Fibroblast of villous mesenchyme (primary cell): Measurements from ENCODE around the gene IL11. TPM values are rescaled to one million over a fixed set of nuclear protein-coding genes. Genes with fewer than 3 reads are reported as not detected.

ENCODE experiments used
- DNase-seq: peaks from one replicate; pipeline ENCODE4 v3.0.0-alpha.2; 2010; ENCODE audit warnings: low read depth
- H3K4me3 ChIP-seq: 2 replicates; pipeline ENCODE4 v1.5.1; 2011; ENCODE audit warnings: low read depth, mild to moderate bottlenecking, low read length
- CTCF ChIP-seq: IDR thresholded peaks from 2 replicates; pipeline ENCODE4 v1.5.1; 2012; ENCODE audit warnings: low read depth, mild to moderate bottlenecking, low read length; ENCODE audit not compliant: insufficient read depth
- total RNA-seq: library from RNA; depleted of rRNA; stranded (reverse); fragments of >200 nt; gene quantifications from 2 replicates; pipeline ENCODE4 v1.2.3, GENCODE V29; 2012

Gene IL11
- total RNA-seq, 1 donor = 3.0 TPM

GRCh38 chr19:55341595-55342531 is 28.4 kb downstream of the IL11 start:
- peak overlapping the region; percentile 13 for H3K4me3 ChIP-seq
- no peak for TF ChIP-seq CTCF
- no peak for DNase-seq

GRCh38 chr19:55341171-55341588 is 29.1 kb downstream of the IL11 start:
- no peak for TF ChIP-seq CTCF
- peak overlapping the region; percentile 77 for H3K4me3 ChIP-seq
- DNase-seq = peak; percentile 54

GRCh38 chr19:55340784-55341147 is 29.5 kb downstream of the IL11 start:
- DNase-seq = no peak
- H3K4me3 ChIP-seq = peak overlapping the region; percentile 77
- peak; percentile 22 for TF ChIP-seq CTCF

GRCh38 chr19:55339889-55340783 is 30.1 kb downstream of the IL11 start:
- no peak for TF ChIP-seq CTCF
- peak overlapping the region; percentile 77 for H3K4me3 ChIP-seq
- DNase-seq = no peak

GRCh38 chr19:55339105-55339888 is 31.0 kb downstream of the IL11 start, which contains the start of gene KMT5C:
KMT5C (plus strand) TSS chr19:55339876; CDS start chr19:55341937, 2,061 bp downstream.
- peak; percentile 47 for TF ChIP-seq CTCF
- peak; percentile 100 for DNase-seq
- H3K4me3 ChIP-seq = peak within 1 kb of the TSS; percentile 77

- no peak overlapping the region for H3K4me3 ChIP-seq
- no peak for TF ChIP-seq CTCF
- DNase-seq = no peak
Measured at GRCh38 chr19:55336101-55336500, 34.2 kb downstream of the IL11 start.
